ENCODE data around the gene C16orf96. TPM values are rescaled to one million over a fixed set of nuclear protein-coding genes. Genes with fewer than 3 reads are reported as not detected.

Gene C16orf96
- total RNA-seq, 1 experiment from 2014 or later: 0.15 TPM

- no TSS peak for BruUV-seq (replicated peaks)
- CTCF ChIA-PET: no interaction called here
- Histone ChIP-seq H3K36me3 (ENCODE audit: control insufficient read depth, insufficient read depth, low read length) (no peaks in the 10 kb centered on the region), H3K4me3 (ENCODE audit: low read depth in 2 of 2, low read length in 2 of 2) (no peak overlapping the region), H3K4me1 (ENCODE audit: control insufficient read depth, insufficient read depth, low read length) (no peaks in the 10 kb centered on the region), H3K27me3 (ENCODE audit: control insufficient read depth, insufficient read depth, low read length) (no peaks in the 10 kb centered on the region), H3K9me3 (ENCODE audit: control insufficient read depth, insufficient read depth, low read depth, low read length) (no peaks in the 10 kb centered on the region), H3K27ac (ENCODE audit: low read length) (no peak overlapping the region)
- no peak for DNase-seq (ENCODE audit: low read depth, low spot score)
- intact Hi-C loops (cut with micrococcal nuclease; ENCODE audit: unreplicated experiment) (loop anchor here (5.0 kb wide), 1 partner anchor 69 kb away; no protein-coding TSS in a partner anchor), in situ Hi-C loops (cut with HindIII; ENCODE audit: low pct_unique_long_range_greater_than_20kb, low sequenced_read_pairs) (no loop called here)
- POLR2A ChIA-PET: no interaction called here
- no peak for TF ChIP-seq SIN3A (IDR thresholded peaks at IDR 0.05; ENCODE audit: borderline replicate concordance, insufficient read depth, low read depth, low read length)
- TF ChIP-seq, protein P1, sequence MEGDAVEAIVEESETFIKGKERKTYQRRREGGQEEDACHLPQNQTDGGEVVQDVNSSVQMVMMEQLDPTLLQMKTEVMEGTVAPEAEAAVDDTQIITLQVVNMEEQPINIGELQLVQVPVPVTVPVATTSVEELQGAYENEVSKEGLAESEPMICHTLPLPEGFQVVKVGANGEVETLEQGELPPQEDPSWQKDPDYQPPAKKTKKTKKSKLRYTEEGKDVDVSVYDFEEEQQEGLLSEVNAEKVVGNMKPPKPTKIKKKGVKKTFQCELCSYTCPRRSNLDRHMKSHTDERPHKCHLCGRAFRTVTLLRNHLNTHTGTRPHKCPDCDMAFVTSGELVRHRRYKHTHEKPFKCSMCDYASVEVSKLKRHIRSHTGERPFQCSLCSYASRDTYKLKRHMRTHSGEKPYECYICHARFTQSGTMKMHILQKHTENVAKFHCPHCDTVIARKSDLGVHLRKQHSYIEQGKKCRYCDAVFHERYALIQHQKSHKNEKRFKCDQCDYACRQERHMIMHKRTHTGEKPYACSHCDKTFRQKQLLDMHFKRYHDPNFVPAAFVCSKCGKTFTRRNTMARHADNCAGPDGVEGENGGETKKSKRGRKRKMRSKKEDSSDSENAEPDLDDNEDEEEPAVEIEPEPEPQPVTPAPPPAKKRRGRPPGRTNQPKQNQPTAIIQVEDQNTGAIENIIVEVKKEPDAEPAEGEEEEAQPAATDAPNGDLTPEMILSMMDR (IDR thresholded peaks at IDR 0.05): peak; percentile 86
- peak; percentile 73 for ATAC-seq
Observed at GRCh38 chr16:4517812-4518680, 38.1 kb upstream of the C16orf96 start.

DNA sequence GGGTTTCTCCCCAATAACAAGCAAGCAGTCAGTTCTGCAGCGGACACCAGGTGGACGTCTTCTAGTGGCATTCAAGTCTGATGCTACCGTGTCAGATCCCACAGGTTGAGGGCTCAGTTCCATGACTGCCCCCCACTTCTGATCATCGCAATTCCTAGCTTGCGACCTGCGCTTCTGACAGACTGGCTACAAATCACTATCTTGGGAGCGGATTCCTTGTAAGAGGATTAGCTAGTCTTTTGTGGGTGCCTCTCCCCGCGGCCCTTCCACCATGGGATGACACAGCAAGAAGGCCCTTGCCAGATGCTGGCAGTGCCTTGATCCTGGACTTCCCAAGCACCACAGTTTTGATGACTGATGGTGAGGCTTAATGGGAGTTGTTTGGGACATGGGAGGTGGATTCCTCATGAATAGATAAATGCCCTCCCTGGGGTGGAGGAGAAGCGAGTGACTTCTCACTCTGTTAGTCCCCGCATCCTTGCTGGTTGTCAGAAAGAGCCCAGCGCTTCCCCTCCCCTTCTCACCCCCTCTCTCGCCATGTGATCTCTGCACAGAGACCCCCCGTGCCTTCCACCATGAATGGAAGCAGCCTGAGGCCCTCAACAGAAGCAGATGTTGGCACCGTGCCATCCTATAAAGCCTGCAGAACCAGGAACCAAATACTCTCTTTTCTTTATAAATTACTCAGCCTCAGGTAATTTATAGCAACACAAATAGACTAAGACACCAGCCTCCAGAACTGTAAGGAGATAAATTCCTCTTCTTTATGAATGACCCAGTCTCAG, 36.7 kb upstream of the C16orf96 start:
- ChIA-PET CTCF (no interaction called here), POLR2A (no interaction called here)
- no peaks in the 10 kb centered on the region for H3K27me3 ChIP-seq (ENCODE audit: control insufficient read depth, insufficient read depth, low read length)
- intact Hi-C loops (cut with micrococcal nuclease; ENCODE audit: unreplicated experiment): loop anchor here (5.0 kb wide), 1 partner anchor 68 kb away; no protein-coding TSS in a partner anchor
- in situ Hi-C loops (cut with HindIII; ENCODE audit: low pct_unique_long_range_greater_than_20kb, low sequenced_read_pairs): no loop called here
- DNase-seq (ENCODE audit: low read depth, low spot score) (no peak), ATAC-seq (no peak)
- BruUV-seq (replicated peaks): no TSS peak
- H3K4me3 ChIP-seq (ENCODE audit: low read depth in 2 of 2, low read length in 2 of 2): no peak overlapping the region
- TF ChIP-seq, protein P2, sequence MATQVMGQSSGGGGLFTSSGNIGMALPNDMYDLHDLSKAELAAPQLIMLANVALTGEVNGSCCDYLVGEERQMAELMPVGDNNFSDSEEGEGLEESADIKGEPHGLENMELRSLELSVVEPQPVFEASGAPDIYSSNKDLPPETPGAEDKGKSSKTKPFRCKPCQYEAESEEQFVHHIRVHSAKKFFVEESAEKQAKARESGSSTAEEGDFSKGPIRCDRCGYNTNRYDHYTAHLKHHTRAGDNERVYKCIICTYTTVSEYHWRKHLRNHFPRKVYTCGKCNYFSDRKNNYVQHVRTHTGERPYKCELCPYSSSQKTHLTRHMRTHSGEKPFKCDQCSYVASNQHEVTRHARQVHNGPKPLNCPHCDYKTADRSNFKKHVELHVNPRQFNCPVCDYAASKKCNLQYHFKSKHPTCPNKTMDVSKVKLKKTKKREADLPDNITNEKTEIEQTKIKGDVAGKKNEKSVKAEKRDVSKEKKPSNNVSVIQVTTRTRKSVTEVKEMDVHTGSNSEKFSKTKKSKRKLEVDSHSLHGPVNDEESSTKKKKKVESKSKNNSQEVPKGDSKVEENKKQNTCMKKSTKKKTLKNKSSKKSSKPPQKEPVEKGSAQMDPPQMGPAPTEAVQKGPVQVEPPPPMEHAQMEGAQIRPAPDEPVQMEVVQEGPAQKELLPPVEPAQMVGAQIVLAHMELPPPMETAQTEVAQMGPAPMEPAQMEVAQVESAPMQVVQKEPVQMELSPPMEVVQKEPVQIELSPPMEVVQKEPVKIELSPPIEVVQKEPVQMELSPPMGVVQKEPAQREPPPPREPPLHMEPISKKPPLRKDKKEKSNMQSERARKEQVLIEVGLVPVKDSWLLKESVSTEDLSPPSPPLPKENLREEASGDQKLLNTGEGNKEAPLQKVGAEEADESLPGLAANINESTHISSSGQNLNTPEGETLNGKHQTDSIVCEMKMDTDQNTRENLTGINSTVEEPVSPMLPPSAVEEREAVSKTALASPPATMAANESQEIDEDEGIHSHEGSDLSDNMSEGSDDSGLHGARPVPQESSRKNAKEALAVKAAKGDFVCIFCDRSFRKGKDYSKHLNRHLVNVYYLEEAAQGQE (IDR thresholded peaks at IDR 0.05; ENCODE audit: insufficient read depth in 1 of 2, low read depth in 2 of 2, low read length in 1 of 2): no peak
- no peak for TF ChIP-seq SIN3A (IDR thresholded peaks at IDR 0.05; ENCODE audit: borderline replicate concordance, insufficient read depth, low read depth, low read length)
- no peaks in the 10 kb centered on the region for H3K36me3 ChIP-seq (ENCODE audit: control insufficient read depth, insufficient read depth, low read length)
- H3K9me3 ChIP-seq (ENCODE audit: control insufficient read depth, insufficient read depth, low read depth, low read length): no peaks in the 10 kb centered on the region
- H3K4me1 ChIP-seq (ENCODE audit: control insufficient read depth, insufficient read depth, low read length): no peaks in the 10 kb centered on the region
- H3K27ac ChIP-seq (ENCODE audit: low read length): no peak overlapping the region

DNA sequence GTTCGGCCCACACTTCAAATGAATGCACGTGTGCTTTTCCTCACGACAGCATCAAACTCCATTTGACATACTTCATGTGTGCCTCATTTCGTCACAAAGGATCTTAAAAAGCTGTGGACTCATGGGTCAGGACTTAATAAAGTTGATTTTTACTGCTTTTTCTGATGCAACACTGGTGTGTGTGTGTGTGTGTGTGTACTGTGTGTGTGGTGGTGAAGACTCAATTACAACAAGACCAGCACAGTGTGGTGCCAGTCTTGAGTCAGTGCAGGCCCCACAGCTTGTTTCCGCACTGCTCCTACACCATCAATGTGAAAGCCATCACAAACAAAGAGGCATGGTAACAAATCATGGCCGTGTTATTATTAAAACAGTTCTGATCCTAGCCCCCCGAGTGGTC, 35.2 kb upstream of the C16orf96 start:
- DNase-seq (ENCODE audit: low read depth, low spot score) (no peak), ATAC-seq (no peak)
- no peaks in the 10 kb centered on the region for H3K27me3 ChIP-seq (ENCODE audit: control insufficient read depth, insufficient read depth, low read length)
- ChIA-PET POLR2A (no interaction called here), CTCF (no interaction called here)
- no peaks in the 10 kb centered on the region for H3K36me3 ChIP-seq (ENCODE audit: control insufficient read depth, insufficient read depth, low read length)
- no peaks in the 10 kb centered on the region for H3K4me1 ChIP-seq (ENCODE audit: control insufficient read depth, insufficient read depth, low read length)
- intact Hi-C loops (cut with micrococcal nuclease; ENCODE audit: unreplicated experiment): no loop called here
- TF ChIP-seq TCF7L2 (IDR thresholded peaks at IDR 0.05; ENCODE audit: low read depth, low read length) (no peak), POLR2AphosphoS5 (IDR thresholded peaks at IDR 0.05; ENCODE audit: low read depth, low read length) (no peak), SIN3A (IDR thresholded peaks at IDR 0.05; ENCODE audit: borderline replicate concordance, insufficient read depth, low read depth, low read length) (no peak)
- TF ChIP-seq, protein P1 (IDR thresholded peaks at IDR 0.05): no peak
- TF ChIP-seq, protein P2 (IDR thresholded peaks at IDR 0.05; ENCODE audit: insufficient read depth in 1 of 2, low read depth in 2 of 2, low read length in 1 of 2): no peak
- H3K9me3 ChIP-seq (ENCODE audit: control insufficient read depth, insufficient read depth, low read depth, low read length): no peaks in the 10 kb centered on the region
- H3K27ac ChIP-seq (ENCODE audit: low read length): no peak overlapping the region
- in situ Hi-C loops (cut with HindIII; ENCODE audit: low pct_unique_long_range_greater_than_20kb, low sequenced_read_pairs): no loop called here
- BruUV-seq (replicated peaks): no TSS peak
- H3K4me3 ChIP-seq (ENCODE audit: low read depth in 2 of 2, low read length in 2 of 2): no peak overlapping the region

Measured in Panc1 (cell line).